DMS79 treated with DMSO at 0.1 percent for 48 hours (cell line): ENCODE results near the gene PFN1.

Experiments used
- DNase-seq: peaks from one replicate; lab custom pipeline; 2025; lab: John Stamatoyannopoulos, UW

PFN1 gene

DNA sequence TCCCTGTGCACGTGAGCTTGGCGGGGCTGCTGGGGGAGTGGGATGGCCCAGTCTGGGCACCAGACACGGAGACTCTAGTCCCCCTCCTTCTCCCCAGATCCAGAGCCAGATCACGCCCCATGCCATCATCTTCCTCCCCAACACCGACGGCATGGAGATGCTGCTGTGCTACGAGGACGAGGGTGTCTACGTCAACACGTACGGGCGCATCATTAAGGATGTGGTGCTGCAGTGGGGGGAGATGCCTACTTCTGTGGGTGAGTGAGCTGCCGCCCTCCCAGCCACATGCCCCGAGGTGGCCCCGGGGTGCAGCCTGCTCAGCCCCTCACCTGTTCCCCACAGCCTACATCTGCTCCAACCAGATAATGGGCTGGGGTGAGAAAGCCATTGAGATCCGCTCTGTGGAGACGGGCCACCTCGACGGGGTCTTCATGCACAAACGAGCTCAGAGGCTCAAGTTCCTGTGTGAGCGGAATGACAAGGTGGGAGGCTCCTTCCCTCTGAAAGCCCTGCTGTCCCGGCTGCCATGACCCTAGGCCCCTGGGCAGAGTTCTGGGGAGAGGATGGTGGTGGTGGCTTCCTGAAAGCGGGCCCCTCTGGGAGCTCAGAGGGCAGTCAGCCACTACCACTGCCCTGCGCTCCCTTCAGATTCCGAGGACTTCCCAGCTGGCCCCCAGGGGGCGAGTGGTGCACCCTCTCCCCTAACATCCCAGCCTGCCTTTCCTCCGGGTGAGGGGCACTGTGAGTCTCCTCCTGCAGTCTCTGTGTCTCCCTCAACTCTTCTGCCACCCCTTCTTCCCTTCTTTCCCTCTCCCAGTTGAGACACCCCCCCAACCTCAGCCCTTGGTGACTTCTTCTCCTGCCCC lies 51.8 kb downstream of the PFN1 start:
- no peak for DNase-seq

DNA sequence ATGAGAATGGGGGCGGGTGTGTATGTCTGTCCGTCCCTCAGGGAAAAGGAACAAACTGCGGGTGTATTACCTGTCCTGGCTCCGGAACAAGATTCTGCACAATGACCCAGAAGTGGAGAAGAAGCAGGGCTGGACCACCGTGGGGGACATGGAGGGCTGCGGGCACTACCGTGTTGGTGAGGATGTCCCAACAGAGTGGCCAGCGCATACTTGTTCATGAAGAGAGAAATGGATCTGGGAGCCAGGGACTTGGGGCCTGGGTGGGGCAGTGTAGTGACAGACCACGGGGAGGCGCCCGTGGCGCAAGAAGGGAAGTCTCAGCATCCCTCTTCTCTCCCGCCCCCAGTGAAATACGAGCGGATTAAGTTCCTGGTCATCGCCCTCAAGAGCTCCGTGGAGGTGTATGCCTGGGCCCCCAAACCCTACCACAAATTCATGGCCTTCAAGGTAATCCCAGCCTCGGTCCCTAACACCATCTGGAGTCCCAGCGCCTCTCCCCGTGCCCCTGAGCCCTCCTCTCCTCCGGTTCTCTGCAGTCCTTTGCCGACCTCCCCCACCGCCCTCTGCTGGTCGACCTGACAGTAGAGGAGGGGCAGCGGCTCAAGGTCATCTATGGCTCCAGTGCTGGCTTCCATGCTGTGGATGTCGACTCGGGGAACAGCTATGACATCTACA lies 52.5 kb downstream of the PFN1 start:
- no peak for DNase-seq
